AG10803 (cell line): Measurements from ENCODE around the gene KLK3.

Source experiments
- DNase-seq: peaks from one replicate; pipeline ENCODE4 v3.0.0; 2010; ENCODE audit warnings: low read depth
- H3K4me3 ChIP-seq: 2 replicates; pipeline ENCODE4 v1.5.1; 2011; ENCODE audit warnings: mild to moderate bottlenecking, low read length, control low read depth
- TF ChIP-seq, protein P1 (sequence below): conservative IDR thresholded peaks from 2 replicates; pipeline ENCODE4 v1.5.1; 2011; ENCODE audit warnings: mild to moderate bottlenecking, low read length, control low read depth, inconsistent platforms

Gene KLK3

DNA sequence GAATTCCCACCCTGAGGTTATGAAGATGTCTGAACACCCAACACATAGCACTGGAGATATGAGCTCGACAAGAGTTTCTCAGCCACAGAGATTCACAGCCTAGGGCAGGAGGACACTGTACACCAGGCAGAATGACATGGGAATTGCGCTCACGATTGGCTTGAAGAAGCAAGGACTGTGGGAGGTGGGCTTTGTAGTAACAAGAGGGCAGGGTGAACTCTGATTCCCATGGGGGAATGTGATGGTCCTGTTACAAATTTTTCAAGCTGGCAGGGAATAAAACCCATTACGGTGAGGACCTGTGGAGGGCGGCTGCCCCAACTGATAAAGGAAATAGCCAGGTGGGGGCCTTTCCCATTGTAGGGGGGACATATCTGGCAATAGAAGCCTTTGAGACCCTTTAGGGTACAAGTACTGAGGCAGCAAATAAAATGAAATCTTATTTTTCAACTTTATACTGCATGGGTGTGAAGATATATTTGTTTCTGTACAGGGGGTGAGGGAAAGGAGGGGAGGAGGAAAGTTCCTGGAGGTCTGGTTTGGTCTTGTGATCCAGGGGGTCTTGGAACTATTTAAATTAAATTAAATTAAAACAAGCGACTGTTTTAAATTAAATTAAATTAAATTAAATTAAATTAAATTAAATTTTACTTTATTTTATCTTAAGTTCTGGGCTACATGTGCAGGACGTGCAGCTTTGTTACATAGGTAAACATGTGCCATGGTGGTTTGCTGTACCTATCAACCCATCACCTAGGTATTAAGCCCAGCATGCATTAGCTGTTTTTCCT lies 7.0 kb downstream of the KLK3 start:
- no peak for DNase-seq
- H3K4me3 ChIP-seq = no peak overlapping the region
- TF ChIP-seq, protein P1, sequence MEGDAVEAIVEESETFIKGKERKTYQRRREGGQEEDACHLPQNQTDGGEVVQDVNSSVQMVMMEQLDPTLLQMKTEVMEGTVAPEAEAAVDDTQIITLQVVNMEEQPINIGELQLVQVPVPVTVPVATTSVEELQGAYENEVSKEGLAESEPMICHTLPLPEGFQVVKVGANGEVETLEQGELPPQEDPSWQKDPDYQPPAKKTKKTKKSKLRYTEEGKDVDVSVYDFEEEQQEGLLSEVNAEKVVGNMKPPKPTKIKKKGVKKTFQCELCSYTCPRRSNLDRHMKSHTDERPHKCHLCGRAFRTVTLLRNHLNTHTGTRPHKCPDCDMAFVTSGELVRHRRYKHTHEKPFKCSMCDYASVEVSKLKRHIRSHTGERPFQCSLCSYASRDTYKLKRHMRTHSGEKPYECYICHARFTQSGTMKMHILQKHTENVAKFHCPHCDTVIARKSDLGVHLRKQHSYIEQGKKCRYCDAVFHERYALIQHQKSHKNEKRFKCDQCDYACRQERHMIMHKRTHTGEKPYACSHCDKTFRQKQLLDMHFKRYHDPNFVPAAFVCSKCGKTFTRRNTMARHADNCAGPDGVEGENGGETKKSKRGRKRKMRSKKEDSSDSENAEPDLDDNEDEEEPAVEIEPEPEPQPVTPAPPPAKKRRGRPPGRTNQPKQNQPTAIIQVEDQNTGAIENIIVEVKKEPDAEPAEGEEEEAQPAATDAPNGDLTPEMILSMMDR = no peak

GRCh38 chr19:50869479-50869878 lies 14.8 kb downstream of the KLK3 start:
- TF ChIP-seq, protein P1 = no peak
- DNase-seq = no peak
- no peak overlapping the region for H3K4me3 ChIP-seq

- no peak for DNase-seq
- TF ChIP-seq, protein P1 = no peak
- no peak overlapping the region for H3K4me3 ChIP-seq
Measured at GRCh38 chr19:50870417-50871089, 15.8 kb downstream of the KLK3 start.

- no peak within 1 kb of the TSS for H3K4me3 ChIP-seq
- TF ChIP-seq, protein P1 = no peak
Measured at GRCh38 chr19:50873056-50873455, 18.3 kb downstream of the KLK3 start, which contains the start of gene KLK2. Gene KLK2, plus strand, starts transcription at chr19:50873439. Its CDS starts 35 bp downstream, at chr19:50873474.

DNA sequence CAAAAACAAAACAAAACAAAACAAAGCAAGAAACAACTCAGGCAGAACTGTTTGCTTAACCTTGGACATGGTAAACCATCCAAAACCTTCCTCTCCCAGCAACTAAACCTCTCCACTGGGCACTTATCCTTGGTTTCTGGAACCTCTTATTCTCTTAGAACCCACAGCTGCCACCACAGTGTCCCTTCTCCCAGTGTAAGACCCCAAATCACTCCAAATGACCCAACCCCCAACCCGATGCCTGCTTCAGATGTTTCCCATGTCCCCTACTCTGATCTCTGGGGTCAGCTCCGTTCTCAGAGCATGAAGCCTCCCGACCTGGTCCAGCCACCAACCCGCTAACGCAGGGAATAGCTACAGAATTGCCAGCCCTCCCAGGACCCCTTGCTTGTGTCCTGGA lies 19.5 kb downstream of the KLK3 start:
- no peak overlapping the region for H3K4me3 ChIP-seq
- DNase-seq = no peak
- TF ChIP-seq, protein P1 = no peak

More at GRCh38 chr19:50873056-50873455, 18.3 kb downstream of the KLK3 start, which contains the start of gene KLK2:
- DNase-seq = no peak

DNA sequence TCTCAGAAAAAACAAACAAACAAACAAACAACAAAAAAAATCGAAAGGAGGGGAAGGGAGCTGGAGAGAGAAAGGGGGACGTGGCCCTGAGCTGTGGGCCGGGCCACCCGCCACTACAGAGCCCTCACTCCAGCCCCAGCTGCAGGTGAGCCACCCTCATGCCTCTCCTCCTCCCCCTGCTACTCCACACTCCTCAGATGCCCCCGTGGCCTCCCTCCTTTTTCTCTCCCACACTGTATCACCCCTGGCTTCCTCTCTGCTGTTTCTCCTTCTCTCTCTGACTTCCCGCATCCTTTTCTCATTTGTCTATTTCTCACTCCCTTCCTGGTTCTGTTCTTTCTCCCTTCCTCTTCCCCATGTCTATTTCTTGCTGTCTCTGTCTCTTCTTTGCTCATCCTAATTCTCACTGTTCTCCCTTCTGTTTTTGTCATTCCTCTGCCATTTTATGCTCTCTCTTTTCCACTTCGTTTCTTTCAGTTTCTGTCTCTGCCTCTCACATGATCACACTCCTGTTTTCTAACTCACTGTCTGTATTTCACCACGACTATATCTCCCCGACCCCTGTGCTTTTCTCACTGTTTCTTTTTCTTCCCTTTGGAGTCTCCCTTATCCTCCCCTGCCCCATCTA lies 21.2 kb downstream of the KLK3 start:
- DNase-seq = no peak
- no peak overlapping the region for H3K4me3 ChIP-seq
- TF ChIP-seq, protein P1 = no peak

DNA sequence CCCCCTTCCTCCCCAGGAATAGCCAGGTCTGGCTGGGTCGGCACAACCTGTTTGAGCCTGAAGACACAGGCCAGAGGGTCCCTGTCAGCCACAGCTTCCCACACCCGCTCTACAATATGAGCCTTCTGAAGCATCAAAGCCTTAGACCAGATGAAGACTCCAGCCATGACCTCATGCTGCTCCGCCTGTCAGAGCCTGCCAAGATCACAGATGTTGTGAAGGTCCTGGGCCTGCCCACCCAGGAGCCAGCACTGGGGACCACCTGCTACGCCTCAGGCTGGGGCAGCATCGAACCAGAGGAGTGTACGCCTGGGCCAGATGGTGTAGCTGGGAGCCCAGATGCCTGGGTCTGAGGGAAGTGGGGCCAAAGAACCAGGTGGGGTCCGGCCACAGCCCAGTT lies 21.7 kb downstream of the KLK3 start:
- no peak for DNase-seq
- TF ChIP-seq, protein P1 = no peak
- H3K4me3 ChIP-seq = no peak overlapping the region
